Ishikawa (cell line): Measurements from ENCODE around the gene CTNNBL1.

Experiments used
- CEBPB ChIP-seq: IDR thresholded peaks from 2 replicates; pipeline ENCODE4 v1.6.1; 2012
- EGR1 ChIP-seq: IDR thresholded peaks from 2 replicates; pipeline ENCODE4 v1.6.1; 2012
- EP300 ChIP-seq: IDR thresholded peaks from 2 replicates; pipeline ENCODE4 v1.6.1; 2012; ENCODE audit warnings: borderline replicate concordance
- FOXM1 ChIP-seq: IDR thresholded peaks from 2 replicates; pipeline ENCODE4 v1.6.1; 2012; ENCODE audit warnings: low read depth, borderline replicate concordance
- MAX ChIP-seq: IDR thresholded peaks from 2 replicates; pipeline ENCODE4 v1.6.1; 2012
- RAD21 ChIP-seq: IDR thresholded peaks from 2 replicates; pipeline ENCODE4 v1.6.1; 2012; ENCODE audit warnings: low read depth
- REST ChIP-seq: IDR thresholded peaks from 2 replicates; pipeline ENCODE4 v1.6.1; 2012; ENCODE audit warnings: low read depth, mild to moderate bottlenecking
- TAF1 ChIP-seq: IDR thresholded peaks from 2 replicates; pipeline ENCODE4 v1.6.1; 2012; ENCODE audit warnings: low read depth, mild to moderate bottlenecking
- TCF12 ChIP-seq: IDR thresholded peaks from 2 replicates; pipeline ENCODE4 v1.6.1; 2012; ENCODE audit warnings: low read depth
- YY1 ChIP-seq: IDR thresholded peaks from 2 replicates; pipeline ENCODE4 v1.6.1; 2012; ENCODE audit warnings: low read depth

- no peak for TF ChIP-seq YY1
- TF ChIP-seq REST, result no peak
- TF ChIP-seq RAD21, result no peak
- TF ChIP-seq CEBPB, result no peak
- TF ChIP-seq TCF12, result no peak
- no peak for TF ChIP-seq EGR1
- TF ChIP-seq EP300, result no peak
- TF ChIP-seq MAX, result no peak
- TF ChIP-seq FOXM1, result no peak
- no peak for TF ChIP-seq TAF1
These were observed 208.9 kb downstream of the CTNNBL1 start, which contains the start of gene VSTM2L for GRCh38 chr20:37902504-37903313.
